Measurements from ENCODE around the gene TFE3.
A peak's percentile ranks its signal among the peaks of the same experiment; 100 is the strongest.

Gene TFE3

GRCh38 chrX:49039598-49040375, 3.4 kb downstream of the TFE3 start:
- Histone ChIP-seq H3K4me1 (ENCODE audit: control insufficient read depth, insufficient read depth, low read length) (peaks cover 16% of the 10 kb centered on the region), H3K36me3 (ENCODE audit: control insufficient read depth, insufficient read depth, low read length) (peaks cover 39% of the 10 kb centered on the region), H3K9ac (ENCODE audit: low read length) (peak overlapping the region; percentile 90), H3K9me3 (ENCODE audit: control insufficient read depth, insufficient read depth, low read depth, low read length) (peaks cover 4% of the 10 kb centered on the region; the same call in 1 of the 2 replicates), H3K27ac (ENCODE audit: low read depth, low read length) (peak overlapping the region; percentile 86), H3K4me3 (ENCODE audit: low read depth, low read length) (peak overlapping the region; percentile 91), H3K27me3 (ENCODE audit: control insufficient read depth, insufficient read depth, low read length) (no peaks in the 10 kb centered on the region)

GRCh38 chrX:49037883-49038475, 5.2 kb downstream of the TFE3 start:
- Histone ChIP-seq H3K27ac (ENCODE audit: low read depth, low read length) (peak overlapping the region; percentile 86; the same call in 1 of the 2 replicates), H3K4me1 (ENCODE audit: control insufficient read depth, insufficient read depth, low read length) (peaks cover 16% of the 10 kb centered on the region), H3K9me3 (ENCODE audit: control insufficient read depth, insufficient read depth, low read depth, low read length) (peaks cover 4% of the 10 kb centered on the region; the same call in 1 of the 2 replicates), H3K9ac (ENCODE audit: low read length) (no peak overlapping the region), H3K4me3 (ENCODE audit: low read depth, low read length) (no peak overlapping the region), H3K36me3 (ENCODE audit: control insufficient read depth, insufficient read depth, low read length) (peaks cover 57% of the 10 kb centered on the region), H3K27me3 (ENCODE audit: control insufficient read depth, insufficient read depth, low read length) (no peaks in the 10 kb centered on the region)

- Histone ChIP-seq H3K27me3 (ENCODE audit: control insufficient read depth, insufficient read depth, low read length) (no peaks in the 10 kb centered on the region), H3K9me3 (ENCODE audit: control insufficient read depth, insufficient read depth, low read depth, low read length) (peaks cover 2% of the 10 kb centered on the region; the same call in 1 of the 2 replicates), H3K27ac (ENCODE audit: low read depth, low read length) (no peak overlapping the region; the same call in 1 of the 2 replicates), H3K4me1 (ENCODE audit: control insufficient read depth, insufficient read depth, low read length) (peaks cover 11% of the 10 kb centered on the region; the same call in 1 of the 2 replicates), H3K36me3 (ENCODE audit: control insufficient read depth, insufficient read depth, low read length) (peaks cover 67% of the 10 kb centered on the region), H3K9ac (ENCODE audit: low read length) (no peak overlapping the region), H3K4me3 (ENCODE audit: low read depth, low read length) (no peak overlapping the region)
Measured at GRCh38 chrX:49030283-49030682, 12.9 kb downstream of the TFE3 start.

GRCh38 chrX:49029876-49030275, 13.3 kb downstream of the TFE3 start:
- Histone ChIP-seq H3K9ac (ENCODE audit: low read length) (no peak overlapping the region), H3K27me3 (ENCODE audit: control insufficient read depth, insufficient read depth, low read length) (no peaks in the 10 kb centered on the region), H3K4me3 (ENCODE audit: low read depth, low read length) (no peak overlapping the region), H3K4me1 (ENCODE audit: control insufficient read depth, insufficient read depth, low read length) (peaks cover 11% of the 10 kb centered on the region; the same call in 1 of the 2 replicates), H3K36me3 (ENCODE audit: control insufficient read depth, insufficient read depth, low read length) (peaks cover 66% of the 10 kb centered on the region), H3K9me3 (ENCODE audit: control insufficient read depth, insufficient read depth, low read depth, low read length) (peaks cover 2% of the 10 kb centered on the region; the same call in 1 of the 2 replicates), H3K27ac (ENCODE audit: low read depth, low read length) (no peak overlapping the region)

GRCh38 chrX:49019599-49020249, 23.4 kb downstream of the TFE3 start:
- Histone ChIP-seq H3K27ac (ENCODE audit: low read depth, low read length) (no peak overlapping the region), H3K36me3 (ENCODE audit: control insufficient read depth, insufficient read depth, low read length) (peaks cover 7% of the 10 kb centered on the region), H3K9ac (ENCODE audit: low read length) (no peak overlapping the region), H3K4me3 (ENCODE audit: low read depth, low read length) (no peak overlapping the region), H3K27me3 (ENCODE audit: control insufficient read depth, insufficient read depth, low read length) (no peaks in the 10 kb centered on the region), H3K9me3 (ENCODE audit: control insufficient read depth, insufficient read depth, low read depth, low read length) (peaks cover 4% of the 10 kb centered on the region; the same call in 1 of the 2 replicates), H3K4me1 (ENCODE audit: control insufficient read depth, insufficient read depth, low read length) (no peaks in the 10 kb centered on the region)

- Histone ChIP-seq H3K9ac (ENCODE audit: low read length) (no peak overlapping the region), H3K4me3 (ENCODE audit: low read depth, low read length) (no peak overlapping the region), H3K27ac (ENCODE audit: low read depth, low read length) (no peak overlapping the region), H3K9me3 (ENCODE audit: control insufficient read depth, insufficient read depth, low read depth, low read length) (no peaks in the 10 kb centered on the region; the same call in 1 of the 2 replicates), H3K4me1 (ENCODE audit: control insufficient read depth, insufficient read depth, low read length) (no peaks in the 10 kb centered on the region), H3K27me3 (ENCODE audit: control insufficient read depth, insufficient read depth, low read length) (no peaks in the 10 kb centered on the region), H3K36me3 (ENCODE audit: control insufficient read depth, insufficient read depth, low read length) (no peaks in the 10 kb centered on the region)
Measured at GRCh38 chrX:49019050-49019449, 24.1 kb downstream of the TFE3 start.

- H3K4me3 ChIP-seq (ENCODE audit: low read depth, low read length) = no peak overlapping the region
- H3K9ac ChIP-seq (ENCODE audit: low read length) = no peak overlapping the region
- no peaks in the 10 kb centered on the region for H3K27me3 ChIP-seq (ENCODE audit: control insufficient read depth, insufficient read depth, low read length)
- H3K27ac ChIP-seq (ENCODE audit: low read depth, low read length) = no peak overlapping the region
- H3K36me3 ChIP-seq (ENCODE audit: control insufficient read depth, insufficient read depth, low read length) = peaks cover 10% of the 10 kb centered on the region
- 0 out of 2 replicates have a peak, but pooled peaks cover 5% of the 10 kb centered on the region for H3K4me1 ChIP-seq (ENCODE audit: control insufficient read depth, insufficient read depth, low read length)
- peaks cover 4% of the 10 kb centered on the region; the same call in 1 of the 2 replicates for H3K9me3 ChIP-seq (ENCODE audit: control insufficient read depth, insufficient read depth, low read depth, low read length)
Measured at GRCh38 chrX:49003696-49004095, 39.5 kb downstream of the TFE3 start.

- Histone ChIP-seq H3K27ac (ENCODE audit: low read depth, low read length) (peak within 1 kb of the TSS; percentile 92), H3K9me3 (ENCODE audit: control insufficient read depth, insufficient read depth, low read depth, low read length) (peaks cover 8% of the 10 kb centered on the region; the same call in 1 of the 2 replicates), H3K4me3 (ENCODE audit: low read depth, low read length) (peak within 1 kb of the TSS; percentile 83), H3K9ac (ENCODE audit: low read length) (peak within 1 kb of the TSS; percentile 94), H3K4me1 (ENCODE audit: control insufficient read depth, insufficient read depth, low read length) (0 out of 2 replicates have a peak, but pooled peaks cover 5% of the 10 kb centered on the region), H3K36me3 (ENCODE audit: control insufficient read depth, insufficient read depth, low read length) (peaks cover 24% of the 10 kb centered on the region), H3K27me3 (ENCODE audit: control insufficient read depth, insufficient read depth, low read length) (no peaks in the 10 kb centered on the region)
Measured at GRCh38 chrX:49002091-49002935, 40.8 kb downstream of the TFE3 start, which contains the start of gene GRIPAP1. Gene GRIPAP1, minus strand, starts transcription at chrX:49002264. Its CDS starts 35 bp downstream, at chrX:49002229.

- Histone ChIP-seq H3K4me1 (ENCODE audit: control insufficient read depth, insufficient read depth, low read length) (0 out of 2 replicates have a peak, but pooled peaks cover 5% of the 10 kb centered on the region), H3K27ac (ENCODE audit: low read depth, low read length) (peak overlapping the region; percentile 92), H3K9me3 (ENCODE audit: control insufficient read depth, insufficient read depth, low read depth, low read length) (peaks cover 8% of the 10 kb centered on the region; the same call in 1 of the 2 replicates), H3K4me3 (ENCODE audit: low read depth, low read length) (peak overlapping the region; percentile 83), H3K9ac (ENCODE audit: low read length) (peak overlapping the region; percentile 94), H3K36me3 (ENCODE audit: control insufficient read depth, insufficient read depth, low read length) (peaks cover 31% of the 10 kb centered on the region), H3K27me3 (ENCODE audit: control insufficient read depth, insufficient read depth, low read length) (no peaks in the 10 kb centered on the region)
Measured at GRCh38 chrX:49001521-49002090, 41.6 kb downstream of the TFE3 start.

- H3K4me3 ChIP-seq (ENCODE audit: low read depth, low read length) = no peak overlapping the region
- H3K4me1 ChIP-seq (ENCODE audit: control insufficient read depth, insufficient read depth, low read length) = 0 out of 2 replicates have a peak, but pooled peaks cover 5% of the 10 kb centered on the region
- no peak overlapping the region for H3K27ac ChIP-seq (ENCODE audit: low read depth, low read length)
- peaks cover 8% of the 10 kb centered on the region; the same call in 1 of the 2 replicates for H3K9me3 ChIP-seq (ENCODE audit: control insufficient read depth, insufficient read depth, low read depth, low read length)
- H3K36me3 ChIP-seq (ENCODE audit: control insufficient read depth, insufficient read depth, low read length) = peaks cover 40% of the 10 kb centered on the region
- H3K27me3 ChIP-seq (ENCODE audit: control insufficient read depth, insufficient read depth, low read length) = no peaks in the 10 kb centered on the region
- H3K9ac ChIP-seq (ENCODE audit: low read length) = no peak overlapping the region
Measured at GRCh38 chrX:49000636-49001035, 42.5 kb downstream of the TFE3 start.

Measured in HUES6 (cell line).